Keratinocyte (primary cell): Measurements from ENCODE around the gene TCERG1L. TPM values are rescaled to one million over a fixed set of nuclear protein-coding genes. Genes with fewer than 3 reads are reported as not detected.

Source experiments
- DNase-seq: peaks from one replicate; pipeline ENCODE4 v3.0.0-alpha.2; 2011; ENCODE audit warnings: low read depth, missing footprints, low spot score
- FAIRE-seq: peaks from 2 replicates; lab custom pipeline; 2011; peaks lifted over from hg19 to GRCh38; lab: Jason Lieb, UNC
- H2AFZ ChIP-seq: 2 replicates; pipeline ENCODE4 v1.6.0; 2012; ENCODE audit warnings: low read length, control low read depth, inconsistent platforms; ENCODE audit not compliant: control insufficient read depth
- H3K27ac ChIP-seq: 2 replicates; pipeline ENCODE4 v1.5.1; 2011; ENCODE audit warnings: low read length; ENCODE audit not compliant: control insufficient read depth, insufficient read depth
- H3K27me3 ChIP-seq: 3 replicates; pipeline ENCODE4 v1.6.0; 2011; ENCODE audit warnings: low read length; ENCODE audit not compliant: control insufficient read depth, insufficient read depth; ENCODE audit errors: extremely low read depth
- H3K36me3 ChIP-seq, 2 experiments: 2 replicates in 1 of 2; 3 replicates in 1 of 2; pipeline ENCODE4 v1.5.1; 2011; ENCODE audit warnings: low read length in 2 of 2, mild to moderate bottlenecking in 1 of 2; ENCODE audit not compliant: control insufficient read depth in 2 of 2, insufficient read depth in 2 of 2; ENCODE audit errors: extremely low read depth in 1 of 2
- H3K4me1 ChIP-seq: 3 replicates; pipeline ENCODE4 v1.5.1; 2011; ENCODE audit warnings: low read length; ENCODE audit not compliant: control insufficient read depth, insufficient read depth; ENCODE audit errors: extremely low read depth
- H3K4me2 ChIP-seq: 3 replicates; pipeline ENCODE4 v1.6.0; 2011; ENCODE audit warnings: low read depth, low read length; ENCODE audit not compliant: control insufficient read depth, insufficient read depth; ENCODE audit errors: extremely low read depth
- H3K4me3 ChIP-seq, 3 experiments: fragments of 200-600 bp in 1 of 3; sonication (generic) in 1 of 3; 2 replicates in 2 of 3; 3 replicates in 1 of 3; pipeline ENCODE4 v1.5.1; 2011 to 2016; ENCODE audit warnings: low read length in 3 of 3, mild to moderate bottlenecking in 3 of 3, control low read depth in 2 of 3, inconsistent platforms in 1 of 3, low read depth in 1 of 3, mixed read lengths in 1 of 3, mixed run types in 1 of 3, moderate library complexity in 1 of 3; ENCODE audit not compliant: control insufficient read depth in 2 of 3, insufficient read depth in 2 of 3; ENCODE audit errors: extremely low read depth in 1 of 3
- H3K79me2 ChIP-seq: 2 replicates; pipeline ENCODE4 v1.6.0; 2012; ENCODE audit warnings: low read length; ENCODE audit not compliant: control insufficient read depth, insufficient read depth
- H3K9ac ChIP-seq: 3 replicates; pipeline ENCODE4 v1.6.0; 2011; ENCODE audit warnings: low read length; ENCODE audit not compliant: control insufficient read depth, insufficient read depth; ENCODE audit errors: extremely low read depth
- H3K9me1 ChIP-seq: 3 replicates; pipeline ENCODE4 v1.6.0; 2011; ENCODE audit warnings: low read length; ENCODE audit not compliant: control insufficient read depth, insufficient read depth; ENCODE audit errors: extremely low read depth
- H3K9me3 ChIP-seq: 2 replicates; pipeline ENCODE4 v1.5.1; 2012; ENCODE audit warnings: low read depth, low read length; ENCODE audit not compliant: control insufficient read depth
- H4K20me1 ChIP-seq: 3 replicates; pipeline ENCODE4 v1.6.0; 2011; ENCODE audit warnings: low read length; ENCODE audit not compliant: control insufficient read depth, insufficient read depth; ENCODE audit errors: extremely low read depth
- CTCF ChIP-seq, 3 experiments: IDR thresholded peaks in 1 of 3; conservative IDR thresholded peaks in 1 of 3; optimal IDR thresholded peaks in 1 of 3; 2 replicates in 2 of 3; 3 replicates in 1 of 3; pipeline versions ENCODE3 to v1.5.1; 2011; ENCODE audit warnings: low read length in 3 of 3, mild to moderate bottlenecking in 3 of 3, moderate library complexity in 2 of 3, control low read depth in 1 of 3, inconsistent platforms in 1 of 3; ENCODE audit not compliant: insufficient read depth in 2 of 3; ENCODE audit errors: extremely low read depth in 1 of 3
- EZH2 ChIP-seq: IDR thresholded peaks from one replicate; pipeline ENCODE4 v1.6.1; 2012; ENCODE audit warnings: inconsistent platforms, mild to moderate bottlenecking, low read length, moderate library complexity
- dilution Hi-C: fragments of 300-500 bp; cut with MboI; formaldehyde crosslinking; loops from one replicate; pipeline ENCODE4 v1.7.0; 2020; ENCODE audit warnings: low sequenced_read_pairs; ENCODE audit not compliant: extremely low pct_ligation_motif_present
- polyA plus RNA-seq, 5 experiments: library from polyadenylated mRNA; depleted of rRNA in 3 of 5; stranded (reverse) in 3 of 5; stranded (forward) in 1 of 5; unstranded in 1 of 5; fragments of >200 nt; gene quantifications; 1 replicate in 1 of 5; 2 replicates in 3 of 5; 3 replicates in 1 of 5; pipeline versions ENCODE4 v1.2.1 to v1.2.3, GENCODE V29; 2011 to 2012; ENCODE audit warnings: missing spikeins in 2 of 5, low read depth in 1 of 5, low replicate concordance in 1 of 5

Gene TCERG1L
- polyA plus RNA-seq, 1 donor (not counting 4 experiments of a cell fraction or from before 2014, with no cell fraction given) = not detected

GRCh38 chr10:131314148-131314547, 2.6 kb upstream of the TCERG1L start:
- no peak for TF ChIP-seq EZH2
- TF ChIP-seq CTCF (optimal IDR thresholded peaks at IDR 0.05 in 1 of 3, IDR thresholded peaks at IDR 0.05 in 1 of 3, conservative IDR thresholded peaks at IDR 0.05 in 1 of 3; ENCODE audit: extremely low read depth in 1 of 3, insufficient read depth in 2 of 3, low read length in 3 of 3) = no peak
- no peaks in the 10 kb centered on the region for H3K36me3 ChIP-seq
- H2AFZ ChIP-seq = no peak overlapping the region
- peaks cover 3% of the 10 kb centered on the region for H3K9me3 ChIP-seq
- dilution Hi-C loops = no loop called here
- no peak overlapping the region for H3K4me3 ChIP-seq
- no peak overlapping the region for H3K4me2 ChIP-seq
- no peaks in the 10 kb centered on the region for H3K9me1 ChIP-seq
- FAIRE-seq (no peak), DNase-seq (no peak)
- H4K20me1 ChIP-seq = no peaks in the 10 kb centered on the region
- H3K27me3 ChIP-seq = peaks cover 20% of the 10 kb centered on the region
- no peak overlapping the region for H3K9ac ChIP-seq
- no peaks in the 10 kb centered on the region for H3K4me1 ChIP-seq
- H3K27ac ChIP-seq = no peak overlapping the region
- H3K79me2 ChIP-seq = no peaks in the 10 kb centered on the region

DNA sequence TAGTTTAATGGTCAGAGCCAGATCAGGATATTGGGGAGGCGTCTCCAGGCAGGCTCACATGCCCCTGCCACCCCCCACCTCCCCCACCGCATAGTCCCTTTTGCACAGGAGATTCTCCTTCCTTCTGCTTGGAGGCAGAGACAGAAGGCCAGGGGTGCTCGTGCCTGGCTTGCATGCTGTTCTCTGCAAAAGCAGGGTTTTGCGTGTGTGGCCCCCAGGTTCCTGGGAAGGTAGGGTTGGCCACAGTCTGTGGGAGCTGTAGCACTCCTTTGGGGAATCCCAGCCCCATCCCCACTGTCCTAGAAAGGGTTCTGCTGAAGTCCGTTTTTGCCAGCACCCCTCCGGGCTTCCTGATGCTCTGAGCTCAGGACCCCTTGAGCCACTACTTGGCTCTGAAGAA, 1.9 kb upstream of the TCERG1L start:
- FAIRE-seq (no peak), DNase-seq (no peak)
- H3K4me2 ChIP-seq = no peak overlapping the region
- no peaks in the 10 kb centered on the region for H4K20me1 ChIP-seq
- dilution Hi-C loops = no loop called here
- peaks cover 1% of the 10 kb centered on the region for H3K9me3 ChIP-seq
- no peak overlapping the region for H3K27ac ChIP-seq
- no peaks in the 10 kb centered on the region for H3K4me1 ChIP-seq
- no peak overlapping the region for H2AFZ ChIP-seq
- H3K9ac ChIP-seq = no peak overlapping the region
- no peak for TF ChIP-seq EZH2
- TF ChIP-seq CTCF (optimal IDR thresholded peaks at IDR 0.05 in 1 of 3, IDR thresholded peaks at IDR 0.05 in 1 of 3, conservative IDR thresholded peaks at IDR 0.05 in 1 of 3; ENCODE audit: extremely low read depth in 1 of 3, insufficient read depth in 2 of 3, low read length in 3 of 3) = no peak
- no peak overlapping the region for H3K4me3 ChIP-seq
- H3K27me3 ChIP-seq = peaks cover 20% of the 10 kb centered on the region
- no peaks in the 10 kb centered on the region for H3K36me3 ChIP-seq
- H3K79me2 ChIP-seq = no peaks in the 10 kb centered on the region
- H3K9me1 ChIP-seq = no peaks in the 10 kb centered on the region
